D341Med (cell line): Measurements from ENCODE around the gene LCNL1.
"Not testable (repeated sequence)": the region's sequence is repeated elsewhere in the genome, so short reads cannot be mapped to it uniquely, and the experiment has no call there.

Experiments used
- DNase-seq: peaks from one replicate; pipeline ENCODE4 v3.0.0; 2012; ENCODE audit warnings: low spot score

The LCNL1 gene

GRCh38 chr9:136994180-136994887 lies 11.5 kb downstream of the LCNL1 start:
- DNase-seq = no peak

GRCh38 chr9:136994888-136995230 lies 12.1 kb downstream of the LCNL1 start:
- no peak for DNase-seq

- no peak for DNase-seq
Observed at GRCh38 chr9:136995362-136995761, 12.6 kb downstream of the LCNL1 start.

GRCh38 chr9:136995772-136996311 lies 13.0 kb downstream of the LCNL1 start:
- no peak for DNase-seq

GRCh38 chr9:136996361-136997292 lies 13.8 kb downstream of the LCNL1 start, which contains the start of gene CLIC3:
CLIC3 (minus strand) TSS chr9:136996568; CDS start chr9:136996543, 25 bp downstream.
- no peak for DNase-seq

- no peak for DNase-seq
Observed at GRCh38 chr9:136997371-136997770, 14.6 kb downstream of the LCNL1 start.

GRCh38 chr9:136997830-136998234 lies 15.0 kb downstream of the LCNL1 start:
- DNase-seq = no peak

- DNase-seq = no peak
Observed at GRCh38 chr9:137000177-137000930, 17.6 kb downstream of the LCNL1 start.

GRCh38 chr9:137001857-137002645 lies 19.3 kb downstream of the LCNL1 start:
- no peak for DNase-seq

GRCh38 chr9:137002646-137003041 lies 19.9 kb downstream of the LCNL1 start:
- DNase-seq = no peak

- not testable (repeated sequence) for DNase-seq
Observed at GRCh38 chr9:137004285-137004684, 21.5 kb downstream of the LCNL1 start.

- DNase-seq = no peak
Observed at GRCh38 chr9:137006116-137007003, 23.6 kb downstream of the LCNL1 start.

- no peak for DNase-seq
Observed at GRCh38 chr9:137007108-137007815, 24.5 kb downstream of the LCNL1 start.

GRCh38 chr9:137007816-137008270 lies 25.1 kb downstream of the LCNL1 start:
- no peak for DNase-seq

GRCh38 chr9:137008312-137008711 lies 25.5 kb downstream of the LCNL1 start:
- no peak for DNase-seq

GRCh38 chr9:137009217-137009616 lies 26.4 kb downstream of the LCNL1 start:
- DNase-seq = no peak

- no peak for DNase-seq
Observed at GRCh38 chr9:137009938-137010732, 27.3 kb downstream of the LCNL1 start.

- no peak for DNase-seq
Observed at GRCh38 chr9:137011156-137011555, 28.4 kb downstream of the LCNL1 start.
